Vagina (tissue), 2 donors: ENCODE data around the gene WDR20. TPM values are rescaled to one million over a fixed set of nuclear protein-coding genes. Genes with fewer than 3 reads are reported as not detected.

Experiments used
- DNase-seq, 2 donors: peaks; one replicate each; pipeline ENCODE4 v3.0.0-alpha.2; 2017; ENCODE audit errors: extremely low spot score in 2 of 2
- H3K27ac ChIP-seq: fragments of 200-600 bp; sonication (generic); one replicate; pipeline ENCODE4 v1.5.1; 2019
- H3K27me3 ChIP-seq: fragments of 200-600 bp; sonication (generic); one replicate; pipeline ENCODE4 v1.5.1; 2019
- H3K36me3 ChIP-seq, 2 donors: fragments of 200-600 bp; sonication (generic); one replicate each; pipeline ENCODE4 v1.5.1; 2017 to 2019
- H3K4me1 ChIP-seq: fragments of 200-600 bp; sonication (generic); one replicate; pipeline ENCODE4 v1.5.1; 2019
- H3K4me3 ChIP-seq, 2 donors: fragments of 200-600 bp; sonication (generic); 1 replicate in 1 of 2; 2 replicates in 1 of 2; pipeline ENCODE4 v1.5.1; 2016 to 2019
- H3K9me3 ChIP-seq: fragments of 200-600 bp; sonication (generic); one replicate; pipeline ENCODE4 v1.5.1; 2019
- POLR2A ChIP-seq, 2 donors: fragments of 450-650 bp; IDR thresholded peaks; one replicate each; pipeline ENCODE4 v1.6.1; 2017; ENCODE audit warnings: antibody characterized with exemption in 2 of 2, mild to moderate bottlenecking in 2 of 2, moderate library complexity in 2 of 2
- POLR2AphosphoS5 ChIP-seq, 2 donors: sonication (generic); formaldehyde crosslinking; IDR thresholded peaks; one replicate each; pipeline ENCODE4 v1.9.0; 2017; ENCODE audit warnings: antibody characterized with exemption in 2 of 2, mild to moderate bottlenecking in 2 of 2, low read depth in 1 of 2; ENCODE audit not compliant: insufficient read depth in 1 of 2
- intact Hi-C: fragments of 100-400 bp; cut with DNase I; formaldehyde crosslinking; loops from one replicate; pipeline ENCODE4 v1.15.1; 2023
- total RNA-seq: library from RNA; depleted of rRNA; stranded (reverse); fragments of >200 nt; gene quantifications from one replicate; pipeline ENCODE4 v1.2.3, GENCODE V29; 2016
- TF ChIP-seq, protein P1 (sequence below), 3 experiments: fragments of 450-650 bp in 2 of 3; fragments of 200-600 bp in 1 of 3; sonication (generic) in 1 of 3; IDR thresholded peaks; one replicate each; pipeline ENCODE4 v1.5.1; 2017 to 2019; ENCODE audit warnings: antibody characterized with exemption in 3 of 3, mild to moderate bottlenecking in 2 of 3, moderate library complexity in 2 of 3

Gene WDR20
- total RNA-seq, 1 donor from 2014 or later = 24.8 TPM

DNA sequence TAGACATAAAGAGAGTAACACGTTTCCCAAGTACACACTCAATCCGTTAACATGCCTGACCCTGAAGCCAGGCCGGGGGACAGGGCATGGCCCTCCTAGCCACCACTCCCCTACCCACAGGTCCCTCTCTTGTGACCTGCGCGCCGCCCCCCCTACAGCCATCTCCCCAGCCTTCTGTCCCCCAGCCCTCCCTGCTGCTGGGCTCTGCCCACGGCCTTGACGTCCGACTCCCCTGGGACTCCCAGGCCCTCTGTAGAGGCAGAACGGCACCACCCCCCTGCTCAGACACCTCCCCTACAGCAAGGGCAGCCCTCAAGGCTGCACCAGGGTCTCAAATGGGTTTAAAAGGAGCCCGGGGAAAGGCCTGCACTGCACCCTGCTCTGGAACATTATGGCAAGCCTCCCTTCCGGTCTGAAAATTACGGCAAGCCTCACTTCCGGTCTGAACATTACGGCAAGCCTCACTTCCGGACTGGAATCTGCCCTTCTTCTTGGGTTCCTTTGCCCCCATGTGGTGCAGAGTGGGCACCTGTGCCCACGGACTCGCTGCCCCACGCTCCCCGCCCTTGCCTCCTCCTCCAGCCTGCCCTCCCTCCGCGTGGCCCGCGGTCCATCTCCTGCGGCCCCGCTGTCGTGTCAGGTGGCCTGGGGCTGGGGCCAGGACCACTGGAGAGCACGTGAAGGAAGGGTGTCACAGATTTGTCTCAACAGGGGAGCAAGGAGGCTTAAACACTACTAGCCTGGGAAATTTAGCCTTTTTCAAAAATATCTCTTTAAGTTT lies 87.7 kb downstream of the WDR20 start:
- TF ChIP-seq, protein P1, sequence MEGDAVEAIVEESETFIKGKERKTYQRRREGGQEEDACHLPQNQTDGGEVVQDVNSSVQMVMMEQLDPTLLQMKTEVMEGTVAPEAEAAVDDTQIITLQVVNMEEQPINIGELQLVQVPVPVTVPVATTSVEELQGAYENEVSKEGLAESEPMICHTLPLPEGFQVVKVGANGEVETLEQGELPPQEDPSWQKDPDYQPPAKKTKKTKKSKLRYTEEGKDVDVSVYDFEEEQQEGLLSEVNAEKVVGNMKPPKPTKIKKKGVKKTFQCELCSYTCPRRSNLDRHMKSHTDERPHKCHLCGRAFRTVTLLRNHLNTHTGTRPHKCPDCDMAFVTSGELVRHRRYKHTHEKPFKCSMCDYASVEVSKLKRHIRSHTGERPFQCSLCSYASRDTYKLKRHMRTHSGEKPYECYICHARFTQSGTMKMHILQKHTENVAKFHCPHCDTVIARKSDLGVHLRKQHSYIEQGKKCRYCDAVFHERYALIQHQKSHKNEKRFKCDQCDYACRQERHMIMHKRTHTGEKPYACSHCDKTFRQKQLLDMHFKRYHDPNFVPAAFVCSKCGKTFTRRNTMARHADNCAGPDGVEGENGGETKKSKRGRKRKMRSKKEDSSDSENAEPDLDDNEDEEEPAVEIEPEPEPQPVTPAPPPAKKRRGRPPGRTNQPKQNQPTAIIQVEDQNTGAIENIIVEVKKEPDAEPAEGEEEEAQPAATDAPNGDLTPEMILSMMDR (IDR thresholded peaks at IDR 0.05) = no peak
- no peak for TF ChIP-seq POLR2A (IDR thresholded peaks at IDR 0.05)
- Histone ChIP-seq H3K9me3 (no peaks in the 10 kb centered on the region), H3K27ac (no peak overlapping the region), H3K4me3 (no peak overlapping the region), H3K27me3 (no peaks in the 10 kb centered on the region), H3K36me3 (peaks cover 0 to 7% of the 10 kb centered on the region in 2 donors), H3K4me1 (no peaks in the 10 kb centered on the region)
- no peak for DNase-seq
- intact Hi-C loops = no loop called here

DNA sequence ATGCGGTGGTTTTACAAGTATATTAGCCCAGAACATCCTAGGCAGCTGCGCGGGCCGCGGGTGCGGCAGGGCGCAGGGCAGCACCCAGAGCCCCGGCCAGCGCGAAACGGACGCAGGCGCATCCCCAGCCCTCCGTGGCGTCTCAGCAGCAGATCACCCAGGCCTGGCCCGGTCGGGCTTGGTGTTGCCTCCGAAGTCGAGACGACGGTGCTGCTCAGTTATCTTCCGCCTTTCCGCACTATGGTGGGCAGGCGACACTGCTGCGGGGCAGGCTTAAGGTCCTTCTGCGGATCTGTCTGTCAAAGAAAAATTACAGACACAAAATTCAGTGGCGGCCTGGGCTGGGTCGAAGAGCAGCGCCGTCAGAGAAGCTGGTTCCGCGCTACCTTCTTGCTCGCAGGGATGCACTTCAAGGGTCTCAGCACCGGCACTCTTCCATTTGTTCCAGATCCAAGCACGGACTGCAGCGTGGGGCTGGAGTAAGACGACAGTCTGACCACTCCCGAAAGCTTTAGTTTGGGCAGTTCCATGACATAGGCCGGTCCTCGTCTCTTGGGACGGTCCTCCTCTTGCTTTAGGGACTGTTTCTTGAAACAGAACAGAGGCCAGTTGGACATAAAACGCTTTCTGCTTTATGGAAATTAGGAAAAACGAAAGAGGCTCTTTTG lies 89.5 kb downstream of the WDR20 start:
- Histone ChIP-seq H3K4me3 (no peak overlapping the region), H3K4me1 (no peaks in the 10 kb centered on the region), H3K27me3 (no peaks in the 10 kb centered on the region), H3K36me3 (no peaks in the 10 kb centered on the region), H3K9me3 (no peaks in the 10 kb centered on the region), H3K27ac (no peak overlapping the region)
- TF ChIP-seq POLR2AphosphoS5 (IDR thresholded peaks at IDR 0.05; ENCODE audit: insufficient read depth in 1 of 2, low read depth in 1 of 2) (no peak), POLR2A (IDR thresholded peaks at IDR 0.05) (no peak)
- TF ChIP-seq, protein P1 (IDR thresholded peaks at IDR 0.05) = no peak
- DNase-seq = no peak
- intact Hi-C loops = no loop called here

DNA sequence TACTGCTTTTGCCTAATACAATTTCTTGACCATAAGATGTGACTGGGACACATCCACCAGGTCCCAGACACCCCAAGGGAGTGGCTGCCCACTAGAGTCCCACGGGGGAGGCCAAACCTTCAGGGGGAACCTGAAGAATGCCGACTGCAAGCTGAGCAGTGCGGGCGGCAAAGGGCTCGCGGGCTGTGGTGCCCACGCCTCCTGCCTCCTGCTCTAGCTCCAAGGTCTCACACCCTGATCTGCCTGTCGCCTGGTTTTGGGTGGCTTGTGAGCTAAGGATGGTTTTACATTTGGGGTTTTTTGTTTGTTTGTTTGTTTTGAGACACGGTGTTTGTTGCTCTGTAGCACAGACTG lies 90.0 kb downstream of the WDR20 start:
- no peaks in the 10 kb centered on the region for H3K27me3 ChIP-seq
- no peak for DNase-seq
- TF ChIP-seq POLR2A (IDR thresholded peaks at IDR 0.05) (no peak), POLR2AphosphoS5 (IDR thresholded peaks at IDR 0.05; ENCODE audit: insufficient read depth in 1 of 2, low read depth in 1 of 2) (no peak)
- TF ChIP-seq, protein P1 (IDR thresholded peaks at IDR 0.05) = no peak
- intact Hi-C loops = loop anchor here (5.0 kb wide), 1 partner anchor 83 kb away; no protein-coding TSS in a partner anchor
- no peaks in the 10 kb centered on the region for H3K4me1 ChIP-seq
- no peaks in the 10 kb centered on the region for H3K36me3 ChIP-seq
- no peaks in the 10 kb centered on the region for H3K9me3 ChIP-seq
- H3K4me3 ChIP-seq = no peak overlapping the region
- no peak overlapping the region for H3K27ac ChIP-seq

DNA sequence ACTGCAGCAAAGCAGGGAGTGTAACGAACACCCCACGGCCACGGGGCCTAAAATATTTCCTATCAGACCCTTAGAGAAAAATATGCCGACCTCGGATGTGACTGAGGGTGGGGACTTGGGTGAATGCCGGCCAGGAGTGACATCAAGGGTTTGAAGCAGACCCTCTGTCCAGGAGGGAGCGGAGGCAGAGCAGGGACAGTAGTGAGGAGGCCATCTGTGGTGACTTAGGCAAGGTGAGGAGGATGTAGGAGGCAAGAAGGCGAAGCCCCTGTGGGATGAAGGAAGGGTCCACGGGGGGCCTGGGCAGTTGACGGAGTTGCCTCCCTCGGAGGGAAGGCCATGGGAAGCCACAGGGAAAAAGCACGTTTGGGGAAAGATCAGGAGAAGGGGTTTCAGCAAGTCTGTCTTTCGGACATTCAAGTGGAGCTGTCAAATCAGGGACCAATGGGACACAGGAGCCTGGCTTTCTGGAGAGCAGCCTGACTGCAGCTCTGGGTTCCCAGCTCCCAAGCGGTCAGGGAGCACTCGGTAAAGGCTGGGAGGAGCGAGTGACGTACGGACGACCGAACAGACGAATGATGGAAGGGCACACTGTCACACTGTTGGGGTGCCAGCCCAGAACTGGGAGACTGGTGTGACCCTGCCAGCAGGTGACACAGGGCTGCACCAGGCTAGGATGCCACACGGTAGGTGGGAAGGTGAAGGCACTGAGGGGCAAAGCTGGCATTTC lies 90.9 kb downstream of the WDR20 start:
- TF ChIP-seq POLR2AphosphoS5 (IDR thresholded peaks at IDR 0.05; ENCODE audit: insufficient read depth in 1 of 2, low read depth in 1 of 2) (no peak), POLR2A (IDR thresholded peaks at IDR 0.05) (no peak)
- TF ChIP-seq, protein P1 (IDR thresholded peaks at IDR 0.05) = no peak

More for the DNA sequence above, 90.9 kb downstream of the WDR20 start:
- intact Hi-C loops = loop anchor here (5.0 kb wide), 1 partner anchor 82 kb away; no protein-coding TSS in a partner anchor
- no peak for DNase-seq
- no peak overlapping the region for H3K4me3 ChIP-seq
- H3K27ac ChIP-seq = no peak overlapping the region
- H3K9me3 ChIP-seq = no peaks in the 10 kb centered on the region
- H3K27me3 ChIP-seq = no peaks in the 10 kb centered on the region
- no peaks in the 10 kb centered on the region for H3K36me3 ChIP-seq
- H3K4me1 ChIP-seq = no peaks in the 10 kb centered on the region
